Measurements from ENCODE around the gene PUM1. TPM values are rescaled to one million over a fixed set of nuclear protein-coding genes. Genes with fewer than 3 reads are reported as not detected.

Gene PUM1
- total and polyA plus RNA-seq, 2 of the 4 experiments (the other 2 are of a cell fraction): 75.4 to 137 TPM

DNA sequence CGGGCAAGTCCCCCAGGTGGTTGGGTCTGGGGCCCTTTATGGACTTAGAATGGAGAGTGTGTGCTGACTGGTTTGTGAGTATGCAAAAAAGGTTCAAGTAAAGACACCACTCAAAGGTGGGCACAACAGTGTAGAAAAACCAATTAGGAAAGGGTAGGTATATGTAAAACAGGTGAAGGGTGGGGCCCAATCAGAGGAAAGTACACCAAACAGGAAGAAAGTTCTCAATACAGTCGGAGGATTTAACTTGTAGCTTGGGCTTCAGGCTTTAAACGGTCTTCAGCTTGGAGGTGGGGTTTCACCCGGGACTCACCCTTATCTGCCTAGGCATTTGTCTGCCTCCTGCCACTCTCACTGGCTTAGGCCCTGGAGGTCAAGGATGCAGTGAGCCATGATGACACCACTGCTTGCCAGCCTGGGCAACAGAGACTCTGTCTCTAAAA, 6.8 kb upstream of the PUM1 start:
- H3K56ac ChIP-seq (ENCODE audit: extremely low read depth, insufficient read depth, low read length): no peak overlapping the region
- H3K4me3 ChIP-seq (ENCODE audit: insufficient read depth, low read depth, low read length): no peak overlapping the region
- H3K4me1 ChIP-seq (ENCODE audit: control insufficient read depth, insufficient read depth, low read length): no peaks in the 10 kb centered on the region
- DNase-seq: no peak
- intact Hi-C loops (cut with micrococcal nuclease): loop anchor here (10.0 kb wide), 1 partner anchor 1442 kb away; no protein-coding TSS in a partner anchor
- H3K14ac ChIP-seq (replicated peaks; ENCODE audit: low read depth, low read length): no peak overlapping the region
- H4K8ac ChIP-seq (ENCODE audit: low read depth in 2 of 2, low read length in 2 of 2): no peak overlapping the region
- no peak overlapping the region for H3K27ac ChIP-seq (ENCODE audit: insufficient read depth, low read length)
- ChIA-PET CTCF (no interaction called here), POLR2A (ENCODE audit: unreplicated experiment) (no interaction called here)
- no peaks in the 10 kb centered on the region for H3K36me3 ChIP-seq (ENCODE audit: control insufficient read depth, insufficient read depth, low read length)
- H2BK120ac ChIP-seq (ENCODE audit: low read depth, low read length): no peak overlapping the region
- dilution Hi-C loops (cut with HindIII; ENCODE audit: low sequenced_read_pairs, unreplicated experiment): no loop called here
- no peaks in the 10 kb centered on the region for H3K9me1 ChIP-seq (ENCODE audit: insufficient read depth, low read length)
- TF ChIP-seq MAFK (IDR thresholded peaks at IDR 0.05; ENCODE audit: low read depth, low read length): no peak
- no peak for TF ChIP-seq FOS (IDR thresholded peaks at IDR 0.05; ENCODE audit: low read depth, low read length)
- TF ChIP-seq NFE2L2 (IDR thresholded peaks at IDR 0.05; ENCODE audit: low read depth, low read length): no peak
- no peak for TF ChIP-seq CEBPB (IDR thresholded peaks at IDR 0.05; ENCODE audit: low read depth, low read length)
- no peak for TF ChIP-seq CTCF (conservative IDR thresholded peaks at IDR 0.05; ENCODE audit: low read depth, low read length)
- no peak for TF ChIP-seq CHD1 (IDR thresholded peaks at IDR 0.05; ENCODE audit: low read depth, low read length)
- TF ChIP-seq, protein P1, sequence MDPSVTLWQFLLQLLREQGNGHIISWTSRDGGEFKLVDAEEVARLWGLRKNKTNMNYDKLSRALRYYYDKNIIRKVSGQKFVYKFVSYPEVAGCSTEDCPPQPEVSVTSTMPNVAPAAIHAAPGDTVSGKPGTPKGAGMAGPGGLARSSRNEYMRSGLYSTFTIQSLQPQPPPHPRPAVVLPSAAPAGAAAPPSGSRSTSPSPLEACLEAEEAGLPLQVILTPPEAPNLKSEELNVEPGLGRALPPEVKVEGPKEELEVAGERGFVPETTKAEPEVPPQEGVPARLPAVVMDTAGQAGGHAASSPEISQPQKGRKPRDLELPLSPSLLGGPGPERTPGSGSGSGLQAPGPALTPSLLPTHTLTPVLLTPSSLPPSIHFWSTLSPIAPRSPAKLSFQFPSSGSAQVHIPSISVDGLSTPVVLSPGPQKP (IDR thresholded peaks at IDR 0.05; ENCODE audit: borderline replicate concordance, low read depth, low read length): no peak
- TF ChIP-seq RFX5 (IDR thresholded peaks at IDR 0.05; ENCODE audit: low read depth, low read length): no peak
- TF ChIP-seq MXI1 (IDR thresholded peaks at IDR 0.05; ENCODE audit: borderline replicate concordance, low read depth, low read length): no peak
- TF ChIP-seq, protein P2, sequence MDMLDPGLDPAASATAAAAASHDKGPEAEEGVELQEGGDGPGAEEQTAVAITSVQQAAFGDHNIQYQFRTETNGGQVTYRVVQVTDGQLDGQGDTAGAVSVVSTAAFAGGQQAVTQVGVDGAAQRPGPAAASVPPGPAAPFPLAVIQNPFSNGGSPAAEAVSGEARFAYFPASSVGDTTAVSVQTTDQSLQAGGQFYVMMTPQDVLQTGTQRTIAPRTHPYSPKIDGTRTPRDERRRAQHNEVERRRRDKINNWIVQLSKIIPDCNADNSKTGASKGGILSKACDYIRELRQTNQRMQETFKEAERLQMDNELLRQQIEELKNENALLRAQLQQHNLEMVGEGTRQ (IDR thresholded peaks at IDR 0.05; ENCODE audit: low read depth, low read length): no peak
- TF ChIP-seq MAZ (IDR thresholded peaks at IDR 0.05; ENCODE audit: borderline replicate concordance, low read depth, low read length): no peak
- TF ChIP-seq POLR2A (IDR thresholded peaks at IDR 0.05; ENCODE audit: low read depth, low read length): no peak
- no peak for TF ChIP-seq SMC3 (IDR thresholded peaks at IDR 0.05; ENCODE audit: low read depth, low read length)
- TF ChIP-seq RAD21 (IDR thresholded peaks at IDR 0.05; ENCODE audit: low read length): no peak
- no peak for TF ChIP-seq BHLHE40 (IDR thresholded peaks at IDR 0.05; ENCODE audit: low read depth, low read length)
- no peak overlapping the region for H4K5ac ChIP-seq (ENCODE audit: low read depth, low read length)
- H2BK20ac ChIP-seq (ENCODE audit: low read depth, low read length): no peak overlapping the region
- BruUV-seq (replicated peaks): no TSS peak
- H3K23ac ChIP-seq (ENCODE audit: low read depth, low read length): no peak overlapping the region
- H3K9ac ChIP-seq (ENCODE audit: low read depth, low read length): no peak overlapping the region
- no peak overlapping the region for H2BK15ac ChIP-seq (ENCODE audit: low read depth, low read length)
- no CpG with 5 or more reads among the region's 4 CpGs for WGBS, 2 experiments (ENCODE audit: extremely low coverage in 2 of 2, insufficient read length in 1 of 2)
- H2AFZ ChIP-seq (replicated peaks; ENCODE audit: low read length, poor library complexity): no peak overlapping the region
- in situ Hi-C loops (cut with MboI; ENCODE audit: low sequenced_read_pairs): no loop called here
- H3K79me1 ChIP-seq (ENCODE audit: low read depth in 1 of 2, low read length in 2 of 2): no peaks in the 10 kb centered on the region
- ATAC-seq (ENCODE audit: low read depth): no peak
- H3K4me2 ChIP-seq (ENCODE audit: low read depth, low read length): no peak overlapping the region
- no peak overlapping the region for H2BK5ac ChIP-seq (ENCODE audit: low read depth, low read length, poor library complexity, severe bottlenecking)
- no peak overlapping the region for H2AK9ac ChIP-seq (replicated peaks; ENCODE audit: low read depth, low read length, poor library complexity)
- no peak overlapping the region for H2AK5ac ChIP-seq (ENCODE audit: low read depth, low read length)
- no peak overlapping the region for H3K4ac ChIP-seq (ENCODE audit: low read depth, low read length)
- no peak overlapping the region for H3K18ac ChIP-seq (ENCODE audit: low read depth, low read length)
- no peaks in the 10 kb centered on the region for H3K9me3 ChIP-seq (ENCODE audit: control insufficient read depth, insufficient read depth, low read length)
- no peak overlapping the region for H4K91ac ChIP-seq (ENCODE audit: insufficient read depth, low read depth, low read length)
- no peaks in the 10 kb centered on the region for H4K20me1 ChIP-seq (ENCODE audit: insufficient read depth, low read length)
- no peaks in the 10 kb centered on the region for H3K27me3 ChIP-seq (ENCODE audit: control insufficient read depth, insufficient read depth, low read length)

Data from IMR-90 (cell line).